AG04450 (cell line): ENCODE results near the gene WLS. TPM values are rescaled to one million over a fixed set of nuclear protein-coding genes. Genes with fewer than 3 reads are reported as not detected.
A peak's percentile ranks its signal among the peaks of the same experiment; 100 is the strongest.

Source experiments
- CTCF ChIA-PET: fragments of 300-600, 350-600 bp; formaldehyde crosslinking; extraction: SDS; loops from one replicate; lab custom pipeline; 2022; ENCODE audit warnings: antibody characterized with exemption, inconsistent platforms; lab: Charles Lee
- POLR2A ChIA-PET: fragments of 350-600 bp; formaldehyde crosslinking; extraction: SDS; loops from one replicate; lab custom pipeline; 2021; ENCODE audit warnings: antibody characterized with exemption, inconsistent platforms; lab: Yijun Ruan, JAX
- DNase-seq: peaks from one replicate; pipeline ENCODE4 v3.0.0-alpha.2; 2011; ENCODE audit warnings: low read depth, low spot score
- H3K27ac ChIP-seq: one replicate; pipeline ENCODE4 v1.5.1; 2012; ENCODE audit warnings: low read depth, low read length, control low read depth
- H3K27me3 ChIP-seq: one replicate; pipeline ENCODE4 v1.6.0; 2012; ENCODE audit warnings: low read length; ENCODE audit not compliant: control insufficient read depth, insufficient read depth
- H3K4me3 ChIP-seq: 2 replicates; pipeline ENCODE4 v1.5.1; 2011; ENCODE audit warnings: mild to moderate bottlenecking, low read depth, low read length, control low read depth
- H3K9me3 ChIP-seq: 2 replicates; pipeline ENCODE4 v1.5.1; 2012; ENCODE audit warnings: low read length; ENCODE audit not compliant: control insufficient read depth, insufficient read depth
- polyA plus RNA-seq: library from polyadenylated mRNA; depleted of rRNA; stranded (reverse); fragments of >200 nt; gene quantifications from 2 replicates; pipeline ENCODE4 v1.2.3, GENCODE V29; 2011
- TF ChIP-seq, protein P1 (sequence below): IDR thresholded peaks from 2 replicates; pipeline ENCODE4 v1.5.1; 2011; ENCODE audit warnings: low read depth, low read length, control low read depth, inconsistent platforms

The WLS gene
- polyA plus RNA-seq, 1 experiment: 391 TPM

DNA sequence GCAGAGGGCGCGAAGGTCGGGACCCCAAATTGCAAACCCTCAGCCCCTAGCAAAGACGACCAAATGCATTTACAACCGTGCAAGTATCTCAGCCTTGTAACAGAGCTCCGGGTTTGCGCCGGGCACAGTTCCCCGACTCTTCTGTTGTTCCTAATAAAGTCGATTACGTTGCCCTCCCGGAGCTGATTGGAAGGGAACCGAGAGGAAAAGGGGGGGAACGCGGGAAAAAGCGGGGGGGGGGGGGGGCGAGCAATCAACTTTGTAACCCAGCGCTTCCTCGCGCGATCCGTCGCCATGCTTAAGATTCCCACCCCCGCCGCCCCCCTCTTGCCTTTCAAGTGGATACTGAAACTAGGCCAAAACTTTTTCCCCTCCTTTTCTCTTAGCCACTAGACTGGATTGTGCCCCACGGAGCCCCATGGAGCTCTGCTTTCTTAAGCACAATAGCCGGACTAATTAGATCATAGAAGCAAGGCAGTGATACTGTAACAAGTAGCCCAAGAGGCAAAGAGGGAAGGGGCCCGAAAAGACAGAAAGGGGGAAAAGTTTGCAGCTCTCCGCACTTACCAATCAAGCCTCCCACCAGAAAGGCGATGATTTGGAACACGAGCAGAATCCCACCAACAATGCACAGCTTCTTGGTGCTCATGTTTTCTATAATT is 565 bp downstream of the WLS start:
- TF ChIP-seq, protein P1, sequence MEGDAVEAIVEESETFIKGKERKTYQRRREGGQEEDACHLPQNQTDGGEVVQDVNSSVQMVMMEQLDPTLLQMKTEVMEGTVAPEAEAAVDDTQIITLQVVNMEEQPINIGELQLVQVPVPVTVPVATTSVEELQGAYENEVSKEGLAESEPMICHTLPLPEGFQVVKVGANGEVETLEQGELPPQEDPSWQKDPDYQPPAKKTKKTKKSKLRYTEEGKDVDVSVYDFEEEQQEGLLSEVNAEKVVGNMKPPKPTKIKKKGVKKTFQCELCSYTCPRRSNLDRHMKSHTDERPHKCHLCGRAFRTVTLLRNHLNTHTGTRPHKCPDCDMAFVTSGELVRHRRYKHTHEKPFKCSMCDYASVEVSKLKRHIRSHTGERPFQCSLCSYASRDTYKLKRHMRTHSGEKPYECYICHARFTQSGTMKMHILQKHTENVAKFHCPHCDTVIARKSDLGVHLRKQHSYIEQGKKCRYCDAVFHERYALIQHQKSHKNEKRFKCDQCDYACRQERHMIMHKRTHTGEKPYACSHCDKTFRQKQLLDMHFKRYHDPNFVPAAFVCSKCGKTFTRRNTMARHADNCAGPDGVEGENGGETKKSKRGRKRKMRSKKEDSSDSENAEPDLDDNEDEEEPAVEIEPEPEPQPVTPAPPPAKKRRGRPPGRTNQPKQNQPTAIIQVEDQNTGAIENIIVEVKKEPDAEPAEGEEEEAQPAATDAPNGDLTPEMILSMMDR: no peak
- CTCF ChIA-PET: interaction anchor here (0.6 to 1.6 kb wide), 10 partner anchors 10 to 1914 kb away, joined by 3 to 8 read pairs (median 4); no protein-coding TSS in a partner anchor
- Histone ChIP-seq H3K9me3 (no peaks in the 10 kb centered on the region), H3K27me3 (no peaks in the 10 kb centered on the region), H3K4me3 (peak overlapping the region; percentile 76), H3K27ac (peak overlapping the region; percentile 73)
- POLR2A ChIA-PET: interaction anchor here (0.5 to 3.7 kb wide), 17 partner anchors 9 to 152 kb away, joined by 3 to 37 read pairs (median 7); no protein-coding TSS in a partner anchor
- DNase-seq: peak; percentile 39

DNA sequence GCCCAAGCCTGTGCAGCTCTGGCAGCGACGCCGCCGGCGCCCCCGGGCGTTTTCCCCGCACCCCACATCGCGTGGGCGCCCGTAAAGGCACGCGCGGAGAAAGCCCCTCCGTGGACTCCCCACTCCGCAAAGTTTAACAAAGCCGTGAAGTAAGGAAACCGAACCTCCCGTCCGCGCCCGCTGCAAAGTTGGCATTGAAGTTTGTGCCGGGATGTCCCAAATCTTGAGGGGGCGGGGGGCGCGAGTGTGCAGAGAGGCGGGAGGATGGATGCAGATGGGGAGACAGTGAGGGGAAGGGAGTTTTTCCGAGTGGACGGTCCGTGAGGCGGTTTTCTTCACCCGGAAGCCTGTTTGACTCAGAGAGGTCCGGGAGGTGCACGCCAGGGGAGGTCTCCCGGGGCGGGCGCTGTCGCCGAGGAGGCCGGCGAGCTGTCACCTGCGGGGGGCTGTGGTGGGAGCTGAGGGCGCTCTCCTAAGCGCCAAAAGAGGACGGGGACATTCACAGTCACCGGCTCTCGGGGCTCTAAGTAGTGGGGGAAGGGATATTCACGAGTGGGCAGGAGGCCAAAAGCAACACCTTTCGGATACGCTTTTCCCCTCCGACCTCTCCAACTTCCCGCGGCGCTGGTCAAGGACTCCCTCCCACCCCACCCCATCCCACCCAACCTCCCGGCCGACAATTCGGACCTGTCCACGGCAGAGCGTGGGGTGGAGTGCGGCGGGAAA is 1.3 kb downstream of the WLS start:
- POLR2A ChIA-PET: interaction anchor here (0.5 to 3.7 kb wide), 15 partner anchors 9 to 153 kb away, joined by 3 to 37 read pairs (median 7); no protein-coding TSS in a partner anchor
- Histone ChIP-seq H3K27ac (peak overlapping the region; percentile 53), H3K4me3 (peak overlapping the region; percentile 76), H3K27me3 (no peaks in the 10 kb centered on the region), H3K9me3 (no peaks in the 10 kb centered on the region)
- TF ChIP-seq, protein P1: no peak
- DNase-seq: no peak
- CTCF ChIA-PET: interaction anchor here (0.6 to 4.4 kb wide), 8 partner anchors 10 to 1813 kb away, joined by 3 to 32 read pairs (median 5); no protein-coding TSS in a partner anchor

DNA sequence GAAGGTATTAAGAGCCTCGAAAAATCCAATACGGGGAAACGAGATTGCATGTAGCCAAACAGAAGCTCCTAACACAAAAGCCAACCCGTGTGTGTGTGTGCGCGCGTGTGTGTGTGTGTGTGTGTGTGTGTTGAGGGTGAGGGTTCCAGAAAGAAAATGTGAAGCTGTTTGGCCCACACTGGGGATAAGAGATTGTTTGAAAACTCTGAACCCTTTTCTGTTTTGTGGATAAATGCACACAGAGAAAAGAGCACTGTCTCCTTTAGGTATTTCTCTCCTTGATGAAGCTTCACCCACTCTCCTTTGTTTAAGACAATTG is 1.9 kb downstream of the WLS start:
- ChIA-PET POLR2A (interaction anchor here (1.1 to 3.7 kb wide), 5 partner anchors 29 to 110 kb away, joined by 4 to 37 read pairs (median 6); no protein-coding TSS in a partner anchor), CTCF (interaction anchor here (0.9 to 4.4 kb wide), 6 partner anchors 89 to 154 kb away, joined by 4 to 32 read pairs (median 7); no protein-coding TSS in a partner anchor)
- Histone ChIP-seq H3K27me3 (no peaks in the 10 kb centered on the region), H3K4me3 (peak overlapping the region; percentile 76), H3K9me3 (no peaks in the 10 kb centered on the region), H3K27ac (peak overlapping the region; percentile 53)
- no peak for DNase-seq
- TF ChIP-seq, protein P1: no peak

DNA sequence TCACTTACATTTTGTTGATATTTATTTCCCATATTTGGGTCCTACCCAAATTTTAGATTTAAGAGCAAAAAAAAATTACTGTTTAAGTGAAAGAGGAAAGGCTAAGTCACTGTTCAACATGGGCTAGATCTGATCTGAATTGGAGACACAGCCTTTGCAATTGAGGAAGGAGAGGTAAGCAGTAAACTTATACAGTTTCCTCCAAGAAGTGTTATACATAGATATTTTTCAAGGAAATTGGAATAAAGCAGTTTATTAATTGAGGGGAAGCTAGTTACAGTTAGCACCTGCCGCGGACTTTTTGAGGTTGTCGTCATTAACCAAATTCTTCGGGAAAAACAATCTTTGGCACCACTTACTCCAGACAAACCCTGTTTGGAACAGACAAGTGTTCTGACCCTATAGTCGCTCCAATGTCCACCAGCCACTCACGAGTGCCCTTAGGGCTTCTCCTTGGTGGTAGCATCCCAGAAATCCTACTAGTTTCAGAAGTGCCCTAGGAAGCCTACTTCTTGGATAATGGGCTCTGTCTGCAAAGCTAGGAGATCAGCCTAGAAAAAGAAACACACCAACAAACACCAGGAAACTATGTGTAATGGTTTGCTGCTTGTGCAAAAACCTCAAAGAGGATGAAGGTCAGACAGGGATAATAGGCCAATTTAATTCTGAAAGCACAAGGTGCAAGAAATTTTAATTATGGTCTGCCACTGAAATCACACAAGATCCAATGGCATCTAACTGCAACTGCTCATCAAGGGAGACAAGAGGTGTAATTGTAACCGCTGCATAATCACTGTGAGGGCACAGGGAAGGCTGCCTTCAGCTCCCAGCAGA is 2.5 kb downstream of the WLS start:
- Histone ChIP-seq H3K27me3 (no peaks in the 10 kb centered on the region), H3K27ac (no peak overlapping the region), H3K9me3 (no peaks in the 10 kb centered on the region), H3K4me3 (peak overlapping the region; percentile 76)
- CTCF ChIA-PET: interaction anchor here (0.9 to 4.4 kb wide), 7 partner anchors 89 to 154 kb away, joined by 4 to 32 read pairs (median 8); no protein-coding TSS in a partner anchor
- DNase-seq: no peak
- TF ChIP-seq, protein P1: no peak
- POLR2A ChIA-PET: interaction anchor here (0.9 to 3.7 kb wide), 6 partner anchors 28 to 110 kb away, joined by 3 to 37 read pairs (median 6); no protein-coding TSS in a partner anchor
